ENCODE measurements around the gene MESP2. TPM values are rescaled to one million over a fixed set of nuclear protein-coding genes. Genes with fewer than 3 reads are reported as not detected.

Gene MESP2
- total RNA-seq, 1 experiment from 2014 or later = not detected

- no peak overlapping the region for H3K27ac Mint-ChIP-seq (ENCODE audit: low read depth, unreplicated experiment)
- no peaks in the 10 kb centered on the region for H3K36me3 Mint-ChIP-seq (ENCODE audit: insufficient read depth, unreplicated experiment)
- ChIA-PET CTCF (interaction anchor here (0.9 to 2.7 kb wide), 2 partner anchors 108 kb away, joined by 4 to 20 read pairs; no protein-coding TSS in a partner anchor), POLR2A (no interaction called here)
- DNase-seq (ENCODE audit: unreplicated experiment) = no peak
- no peak for TF ChIP-seq CTCF (IDR thresholded peaks at IDR 0.05; ENCODE audit: unreplicated experiment)
- peaks cover under 1% of the 10 kb centered on the region for H3K4me1 Mint-ChIP-seq (ENCODE audit: insufficient read depth, unreplicated experiment)
- no peaks in the 10 kb centered on the region for H3K27me3 Mint-ChIP-seq (ENCODE audit: insufficient read depth, unreplicated experiment)
- no peaks in the 10 kb centered on the region for H3K9me3 Mint-ChIP-seq (ENCODE audit: unreplicated experiment)
- intact Hi-C loops (cut with micrococcal nuclease) = no loop called here
- BruUV-seq (replicated peaks) = no TSS peak
- H3K4me3 Mint-ChIP-seq (ENCODE audit: unreplicated experiment) = no peak overlapping the region
Measured at GRCh38 chr15:89766357-89767311, 9.5 kb upstream of the MESP2 start.

GRCh38 chr15:89767411-89767915, 8.7 kb upstream of the MESP2 start:
- ChIA-PET POLR2A (interaction anchor here (0.7 kb wide), 1 partner anchor 80 kb away, joined by 3 read pairs; no protein-coding TSS in a partner anchor), CTCF (interaction anchor here (1.1 to 2.7 kb wide), 2 partner anchors 61 to 107 kb away, joined by 4 to 20 read pairs; no protein-coding TSS in a partner anchor)
- H3K27me3 Mint-ChIP-seq (ENCODE audit: insufficient read depth, unreplicated experiment) = no peaks in the 10 kb centered on the region
- no peak for TF ChIP-seq CTCF (IDR thresholded peaks at IDR 0.05; ENCODE audit: unreplicated experiment)
- intact Hi-C loops (cut with micrococcal nuclease) = no loop called here
- no peak overlapping the region for H3K4me3 Mint-ChIP-seq (ENCODE audit: unreplicated experiment)
- no peaks in the 10 kb centered on the region for H3K36me3 Mint-ChIP-seq (ENCODE audit: insufficient read depth, unreplicated experiment)
- DNase-seq (ENCODE audit: unreplicated experiment) = no peak
- no peaks in the 10 kb centered on the region for H3K4me1 Mint-ChIP-seq (ENCODE audit: insufficient read depth, unreplicated experiment)
- no peak overlapping the region for H3K27ac Mint-ChIP-seq (ENCODE audit: low read depth, unreplicated experiment)
- no TSS peak for BruUV-seq (replicated peaks)
- H3K9me3 Mint-ChIP-seq (ENCODE audit: unreplicated experiment) = no peaks in the 10 kb centered on the region

- no peaks in the 10 kb centered on the region for H3K36me3 Mint-ChIP-seq (ENCODE audit: insufficient read depth, unreplicated experiment)
- no peak overlapping the region for H3K4me3 Mint-ChIP-seq (ENCODE audit: unreplicated experiment)
- no peak for DNase-seq (ENCODE audit: unreplicated experiment)
- no peak for TF ChIP-seq CTCF (IDR thresholded peaks at IDR 0.05; ENCODE audit: unreplicated experiment)
- intact Hi-C loops (cut with micrococcal nuclease) = no loop called here
- H3K27me3 Mint-ChIP-seq (ENCODE audit: insufficient read depth, unreplicated experiment) = no peaks in the 10 kb centered on the region
- H3K27ac Mint-ChIP-seq (ENCODE audit: low read depth, unreplicated experiment) = no peak overlapping the region
- POLR2A ChIA-PET = interaction anchor here (0.7 to 1.4 kb wide), 3 partner anchors 69 to 126 kb away, joined by 3 to 6 read pairs (median 6); partner anchors contain the start of gene AP3S2
- no peaks in the 10 kb centered on the region for H3K9me3 Mint-ChIP-seq (ENCODE audit: unreplicated experiment)
- no peaks in the 10 kb centered on the region for H3K4me1 Mint-ChIP-seq (ENCODE audit: insufficient read depth, unreplicated experiment)
- CTCF ChIA-PET = interaction anchor here (1.1 to 3.4 kb wide), 3 partner anchors 7 to 107 kb away, joined by 4 to 26 read pairs (median 20); no protein-coding TSS in a partner anchor
- no TSS peak for BruUV-seq (replicated peaks)
Measured at GRCh38 chr15:89768071-89768500, 8.0 kb upstream of the MESP2 start.

GRCh38 chr15:89769366-89769765, 6.8 kb upstream of the MESP2 start:
- no peaks in the 10 kb centered on the region for H3K36me3 Mint-ChIP-seq (ENCODE audit: insufficient read depth, unreplicated experiment)
- TF ChIP-seq CTCF (IDR thresholded peaks at IDR 0.05; ENCODE audit: unreplicated experiment) = no peak
- no peak for DNase-seq (ENCODE audit: unreplicated experiment)
- H3K4me1 Mint-ChIP-seq (ENCODE audit: insufficient read depth, unreplicated experiment) = peaks cover 5% of the 10 kb centered on the region
- no peaks in the 10 kb centered on the region for H3K9me3 Mint-ChIP-seq (ENCODE audit: unreplicated experiment)
- ChIA-PET POLR2A (interaction anchor here (1.2 to 1.4 kb wide), 2 partner anchors 68 to 125 kb away, joined by 6 read pairs; partner anchors contain the start of gene AP3S2), CTCF (interaction anchor here (2.7 to 3.4 kb wide), 2 partner anchors 9 to 105 kb away, joined by 20 to 26 read pairs; no protein-coding TSS in a partner anchor)
- no peak overlapping the region for H3K27ac Mint-ChIP-seq (ENCODE audit: low read depth, unreplicated experiment)
- BruUV-seq (replicated peaks) = no TSS peak
- no peaks in the 10 kb centered on the region for H3K27me3 Mint-ChIP-seq (ENCODE audit: insufficient read depth, unreplicated experiment)
- intact Hi-C loops (cut with micrococcal nuclease) = no loop called here
- no peak overlapping the region for H3K4me3 Mint-ChIP-seq (ENCODE audit: unreplicated experiment)
